ENCODE data around the gene ASPA.

DNA sequence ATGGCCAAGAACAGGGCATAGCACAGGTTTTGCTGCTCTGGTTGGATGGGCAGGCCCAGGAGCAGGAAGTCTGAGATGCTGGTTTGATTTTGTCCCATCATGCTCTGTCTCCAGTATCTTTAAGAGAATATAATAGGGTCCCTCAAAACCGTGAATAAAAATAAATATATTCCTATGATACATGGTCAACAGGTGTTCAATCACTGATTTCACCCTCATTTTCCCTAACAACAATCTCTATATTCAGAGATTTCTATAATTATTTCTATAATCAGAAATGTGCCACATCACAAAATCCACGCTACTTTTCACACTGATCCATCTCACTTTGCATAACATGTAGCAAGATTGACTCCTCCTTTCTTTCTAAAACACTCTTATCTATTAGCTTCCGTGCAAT lies 42.1 kb upstream of the ASPA start, which contains the start of gene OR1E2:
- TF ChIP-seq, protein P1, sequence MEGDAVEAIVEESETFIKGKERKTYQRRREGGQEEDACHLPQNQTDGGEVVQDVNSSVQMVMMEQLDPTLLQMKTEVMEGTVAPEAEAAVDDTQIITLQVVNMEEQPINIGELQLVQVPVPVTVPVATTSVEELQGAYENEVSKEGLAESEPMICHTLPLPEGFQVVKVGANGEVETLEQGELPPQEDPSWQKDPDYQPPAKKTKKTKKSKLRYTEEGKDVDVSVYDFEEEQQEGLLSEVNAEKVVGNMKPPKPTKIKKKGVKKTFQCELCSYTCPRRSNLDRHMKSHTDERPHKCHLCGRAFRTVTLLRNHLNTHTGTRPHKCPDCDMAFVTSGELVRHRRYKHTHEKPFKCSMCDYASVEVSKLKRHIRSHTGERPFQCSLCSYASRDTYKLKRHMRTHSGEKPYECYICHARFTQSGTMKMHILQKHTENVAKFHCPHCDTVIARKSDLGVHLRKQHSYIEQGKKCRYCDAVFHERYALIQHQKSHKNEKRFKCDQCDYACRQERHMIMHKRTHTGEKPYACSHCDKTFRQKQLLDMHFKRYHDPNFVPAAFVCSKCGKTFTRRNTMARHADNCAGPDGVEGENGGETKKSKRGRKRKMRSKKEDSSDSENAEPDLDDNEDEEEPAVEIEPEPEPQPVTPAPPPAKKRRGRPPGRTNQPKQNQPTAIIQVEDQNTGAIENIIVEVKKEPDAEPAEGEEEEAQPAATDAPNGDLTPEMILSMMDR (conservative IDR thresholded peaks at IDR 0.05; ENCODE audit: low read depth in 2 of 2): no peak
- TF ChIP-seq, protein P2, sequence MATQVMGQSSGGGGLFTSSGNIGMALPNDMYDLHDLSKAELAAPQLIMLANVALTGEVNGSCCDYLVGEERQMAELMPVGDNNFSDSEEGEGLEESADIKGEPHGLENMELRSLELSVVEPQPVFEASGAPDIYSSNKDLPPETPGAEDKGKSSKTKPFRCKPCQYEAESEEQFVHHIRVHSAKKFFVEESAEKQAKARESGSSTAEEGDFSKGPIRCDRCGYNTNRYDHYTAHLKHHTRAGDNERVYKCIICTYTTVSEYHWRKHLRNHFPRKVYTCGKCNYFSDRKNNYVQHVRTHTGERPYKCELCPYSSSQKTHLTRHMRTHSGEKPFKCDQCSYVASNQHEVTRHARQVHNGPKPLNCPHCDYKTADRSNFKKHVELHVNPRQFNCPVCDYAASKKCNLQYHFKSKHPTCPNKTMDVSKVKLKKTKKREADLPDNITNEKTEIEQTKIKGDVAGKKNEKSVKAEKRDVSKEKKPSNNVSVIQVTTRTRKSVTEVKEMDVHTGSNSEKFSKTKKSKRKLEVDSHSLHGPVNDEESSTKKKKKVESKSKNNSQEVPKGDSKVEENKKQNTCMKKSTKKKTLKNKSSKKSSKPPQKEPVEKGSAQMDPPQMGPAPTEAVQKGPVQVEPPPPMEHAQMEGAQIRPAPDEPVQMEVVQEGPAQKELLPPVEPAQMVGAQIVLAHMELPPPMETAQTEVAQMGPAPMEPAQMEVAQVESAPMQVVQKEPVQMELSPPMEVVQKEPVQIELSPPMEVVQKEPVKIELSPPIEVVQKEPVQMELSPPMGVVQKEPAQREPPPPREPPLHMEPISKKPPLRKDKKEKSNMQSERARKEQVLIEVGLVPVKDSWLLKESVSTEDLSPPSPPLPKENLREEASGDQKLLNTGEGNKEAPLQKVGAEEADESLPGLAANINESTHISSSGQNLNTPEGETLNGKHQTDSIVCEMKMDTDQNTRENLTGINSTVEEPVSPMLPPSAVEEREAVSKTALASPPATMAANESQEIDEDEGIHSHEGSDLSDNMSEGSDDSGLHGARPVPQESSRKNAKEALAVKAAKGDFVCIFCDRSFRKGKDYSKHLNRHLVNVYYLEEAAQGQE (IDR thresholded peaks at IDR 0.05; ENCODE audit: unreplicated experiment): no peak
- no peak for TF ChIP-seq EZH2phosphoT487 (IDR thresholded peaks at IDR 0.05; ENCODE audit: unreplicated experiment)
- no peak for TF ChIP-seq POLR2AphosphoS5 (IDR thresholded peaks at IDR 0.05; ENCODE audit: low read depth)

Measured in GM23338 (cell line).